Measurements from ENCODE around the gene RIC3.
A peak's percentile ranks its signal among the peaks of the same experiment; 100 is the strongest.

RIC3 gene

DNA sequence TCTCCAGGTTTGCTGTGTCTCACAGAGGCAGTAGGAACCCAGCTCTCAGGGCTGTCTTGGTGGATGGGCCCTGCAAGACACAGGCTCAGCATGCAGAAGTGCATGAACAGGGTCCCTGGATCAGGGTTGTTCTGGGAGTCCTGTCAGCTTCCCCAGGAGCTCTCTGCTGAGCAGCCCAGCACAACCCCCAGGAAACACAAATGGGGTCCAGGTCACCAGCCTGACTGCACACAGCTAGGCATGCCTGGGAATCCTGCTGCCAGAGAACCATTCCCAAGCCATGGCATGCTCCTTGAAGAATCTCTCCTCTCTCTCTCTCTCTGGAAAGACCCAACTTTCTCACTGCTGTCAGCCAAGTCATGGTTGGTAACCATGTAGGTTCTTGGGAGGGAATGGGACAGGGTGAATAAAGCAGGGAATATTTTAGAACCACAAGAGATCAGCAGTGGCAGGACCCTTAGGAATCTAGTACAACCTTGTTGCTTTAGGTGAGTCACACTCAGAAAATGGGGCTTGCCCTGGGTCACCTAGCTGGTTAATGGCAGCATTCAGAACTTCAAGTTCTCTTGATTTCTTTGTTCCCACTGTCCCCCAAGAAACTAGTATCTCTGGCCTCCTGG, 66.4 kb downstream of the RIC3 start:
- no peak for DNase-seq

DNA sequence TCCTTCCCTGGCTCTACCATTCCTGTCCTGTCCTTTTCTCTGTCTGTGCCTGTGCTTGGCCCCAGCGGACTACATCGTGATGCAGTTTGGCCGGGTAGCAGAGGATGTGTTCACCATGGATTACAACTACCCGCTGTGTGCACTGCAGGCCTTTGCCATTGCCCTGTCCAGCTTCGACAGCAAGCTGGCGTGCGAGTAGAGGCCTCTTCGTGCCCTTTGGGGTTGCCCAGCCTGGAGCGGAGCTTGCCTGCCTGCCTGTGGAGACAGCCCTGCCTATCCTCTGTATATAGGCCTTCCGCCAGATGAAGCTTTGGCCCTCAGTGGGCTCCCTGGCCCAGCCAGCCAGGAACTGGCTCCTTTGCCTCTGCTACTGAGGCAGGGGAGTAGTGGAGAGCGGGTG, 67.4 kb downstream of the RIC3 start:
- no peak for DNase-seq

DNA sequence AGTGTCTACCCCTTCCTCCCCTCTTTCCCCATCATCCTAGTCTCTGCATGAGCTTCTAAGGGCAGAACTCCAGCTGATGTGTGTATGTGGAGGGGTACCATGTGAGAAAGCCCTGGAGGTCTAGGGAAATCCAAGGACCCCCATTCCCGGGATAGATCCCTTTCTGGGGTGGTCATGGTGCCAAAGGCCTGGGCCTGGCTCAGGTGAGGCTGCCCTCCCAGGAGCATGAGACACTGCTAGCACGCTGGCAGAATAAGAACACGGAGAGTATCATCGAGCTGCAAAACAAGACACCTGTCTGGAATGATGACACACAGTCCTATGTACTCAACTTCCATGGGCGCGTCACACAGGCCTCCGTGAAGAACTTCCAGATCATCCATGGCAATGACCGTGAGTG, 68.2 kb downstream of the RIC3 start:
- DNase-seq = no peak

DNA sequence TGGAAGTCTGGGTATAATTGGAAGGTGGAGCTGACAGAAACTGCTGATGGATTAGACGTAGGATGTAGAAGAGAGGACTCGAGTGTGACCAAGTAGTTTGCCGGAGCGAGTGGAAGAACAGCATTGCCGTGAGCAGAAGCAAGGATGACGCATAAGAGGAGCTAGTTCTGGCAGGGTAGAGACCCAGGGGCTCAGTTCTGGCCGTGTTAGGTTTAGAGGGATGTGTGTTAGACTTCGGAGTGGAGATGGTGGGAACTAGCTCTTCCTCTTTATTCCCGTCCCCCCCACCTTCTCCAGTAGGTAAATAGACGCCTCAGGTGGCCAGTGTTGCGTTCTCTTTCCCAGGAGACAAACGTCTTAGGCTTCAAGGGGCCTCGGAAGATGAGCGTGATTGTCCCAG, 68.7 kb downstream of the RIC3 start:
- DNase-seq = no peak

DNA sequence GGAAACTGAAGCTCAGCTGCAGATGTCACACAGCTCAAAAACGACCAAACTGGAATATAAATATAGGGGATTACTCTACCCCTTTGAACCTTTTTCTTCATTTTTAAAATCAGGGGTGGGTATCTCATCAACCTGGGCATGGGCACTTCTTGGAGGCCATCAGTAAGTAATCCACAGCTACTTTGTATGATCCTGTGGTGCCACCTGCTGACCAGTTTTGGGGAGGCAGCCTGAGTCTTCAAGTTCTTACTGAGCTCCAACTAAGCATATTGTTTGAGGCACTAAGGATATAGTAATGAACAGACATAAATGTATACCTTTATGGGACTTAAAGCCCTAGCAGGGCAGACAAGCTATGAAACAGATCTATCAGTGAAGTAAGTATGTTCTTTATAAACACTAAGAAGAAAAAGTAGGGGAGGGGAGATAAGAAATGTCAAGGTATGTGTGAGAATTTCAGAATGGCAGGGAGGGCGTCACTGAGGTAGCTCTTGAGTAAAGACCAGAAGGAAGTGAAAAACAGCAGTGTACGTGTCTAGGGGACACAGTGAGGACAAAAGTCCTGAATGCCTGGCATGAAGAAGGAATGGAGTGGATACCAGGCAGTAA, 69.4 kb downstream of the RIC3 start:
- peak; percentile 62 to 70 for DNase-seq

DNA sequence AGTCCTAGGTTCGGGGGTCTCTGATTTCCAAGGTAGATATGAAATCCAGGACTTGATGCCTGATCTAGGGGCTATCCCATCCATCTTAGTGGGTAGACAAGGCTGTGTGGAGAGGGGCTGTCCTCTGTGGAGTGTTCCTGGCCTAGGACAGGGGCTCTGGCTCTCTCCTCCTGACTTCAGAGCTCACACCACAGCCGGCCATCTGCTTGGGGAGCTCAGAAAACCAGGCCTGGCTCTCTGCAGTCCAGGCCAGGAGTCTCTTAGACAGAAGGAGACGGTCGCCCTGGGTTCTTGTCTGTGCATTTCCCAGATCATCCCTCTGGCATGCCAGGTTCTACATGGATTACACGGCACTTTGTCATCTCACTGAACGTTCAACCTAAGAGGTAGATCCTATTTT, 69.9 kb downstream of the RIC3 start:
- no peak for DNase-seq

GRCh38 chr11:8098361-8098760, 70.5 kb downstream of the RIC3 start:
- DNase-seq = no peak

- DNase-seq = no peak
These were observed 70.9 kb downstream of the RIC3 start for GRCh38 chr11:8097926-8098325.

GRCh38 chr11:8097468-8097867, 71.4 kb downstream of the RIC3 start:
- no peak for DNase-seq

DNA sequence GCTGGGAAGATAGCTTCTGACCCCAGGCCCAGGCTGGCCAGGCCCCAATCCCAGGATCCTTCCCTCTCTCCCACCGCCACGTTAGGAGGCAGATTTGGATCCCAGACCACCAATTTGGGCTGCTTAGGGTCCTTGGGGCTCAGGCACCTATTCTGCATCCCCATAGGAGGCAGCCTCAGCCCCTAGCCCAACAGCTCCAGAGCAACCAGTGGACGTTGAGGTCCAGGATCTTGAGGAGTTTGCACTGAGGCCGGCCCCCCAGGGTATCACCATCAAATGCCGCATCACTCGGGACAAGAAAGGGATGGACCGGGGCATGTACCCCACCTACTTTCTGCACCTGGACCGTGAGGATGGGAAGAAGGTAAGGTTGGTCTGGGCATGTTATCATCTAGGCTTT, 71.8 kb downstream of the RIC3 start:
- no peak for DNase-seq

- DNase-seq = no peak
These were observed 72.2 kb downstream of the RIC3 start for GRCh38 chr11:8096575-8096974.

GRCh38 chr11:8095806-8096522, 72.9 kb downstream of the RIC3 start:
- no peak for DNase-seq

- no peak for DNase-seq
These were observed 73.5 kb downstream of the RIC3 start for GRCh38 chr11:8095371-8095770.

DNA sequence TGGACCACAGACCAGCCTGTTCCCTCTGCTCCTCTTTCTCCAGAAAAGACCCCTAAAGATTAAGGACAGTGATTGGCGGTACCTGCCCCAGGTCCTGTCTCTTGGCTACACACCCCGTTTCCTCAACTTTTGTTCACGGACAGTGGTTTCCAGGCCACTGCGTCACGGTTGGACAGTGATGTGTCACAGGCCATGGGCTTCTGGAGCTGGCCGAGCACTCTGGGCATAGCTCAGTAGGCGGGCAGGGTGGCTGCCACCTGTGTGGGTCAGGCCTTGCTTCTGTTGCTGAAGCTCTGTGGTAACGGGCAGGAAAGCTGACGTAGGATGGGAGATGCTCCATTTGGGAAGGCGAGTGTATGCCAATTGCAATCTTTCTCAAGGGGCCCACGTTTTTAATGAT, 74.2 kb downstream of the RIC3 start:
- no peak for DNase-seq

- no peak for DNase-seq
These were observed 74.8 kb downstream of the RIC3 start for GRCh38 chr11:8093931-8094575.

- DNase-seq = peak; percentile 15 to 33
These were observed 76.0 kb downstream of the RIC3 start for GRCh38 chr11:8092587-8093424.

GRCh38 chr11:8091721-8092120, 77.1 kb downstream of the RIC3 start:
- DNase-seq = no peak

- no peak for DNase-seq
These were observed 78.1 kb downstream of the RIC3 start for GRCh38 chr11:8090756-8091155.

DNA sequence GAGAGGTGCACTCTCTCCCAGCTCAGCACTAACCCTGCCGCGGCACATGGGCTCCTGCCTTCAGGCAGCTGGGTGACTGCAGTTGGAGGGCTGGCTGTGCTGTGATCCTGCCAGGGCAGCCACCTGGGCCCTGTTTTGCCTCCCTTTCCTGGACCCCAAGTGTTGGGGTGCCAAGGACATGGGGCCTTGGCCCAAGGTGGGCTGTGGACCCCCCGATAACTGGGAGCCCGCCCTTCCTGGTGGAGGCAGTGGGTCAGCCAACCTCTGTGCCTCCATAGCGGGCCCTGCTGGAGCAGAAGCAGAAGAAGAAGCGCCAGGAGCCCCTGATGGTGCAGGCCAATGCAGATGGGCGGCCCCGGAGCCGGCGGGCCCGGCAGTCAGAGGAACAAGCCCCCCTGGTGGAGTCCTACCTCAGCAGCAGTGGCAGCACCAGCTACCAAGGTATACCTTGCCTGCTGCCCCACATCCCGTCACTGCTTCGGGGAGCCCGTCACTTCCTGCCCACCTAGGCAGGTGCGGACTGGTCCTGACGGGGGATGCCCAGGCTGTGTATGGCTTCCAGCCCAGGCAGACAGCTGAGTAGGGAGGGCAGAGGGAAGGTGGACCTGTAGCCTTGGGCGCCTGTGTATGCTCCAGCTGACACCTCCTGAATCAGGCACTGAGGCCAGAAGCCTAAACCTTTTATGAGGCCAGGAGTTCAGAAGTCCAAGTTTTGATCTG, 78.9 kb downstream of the RIC3 start:
- DNase-seq = no peak

DNA sequence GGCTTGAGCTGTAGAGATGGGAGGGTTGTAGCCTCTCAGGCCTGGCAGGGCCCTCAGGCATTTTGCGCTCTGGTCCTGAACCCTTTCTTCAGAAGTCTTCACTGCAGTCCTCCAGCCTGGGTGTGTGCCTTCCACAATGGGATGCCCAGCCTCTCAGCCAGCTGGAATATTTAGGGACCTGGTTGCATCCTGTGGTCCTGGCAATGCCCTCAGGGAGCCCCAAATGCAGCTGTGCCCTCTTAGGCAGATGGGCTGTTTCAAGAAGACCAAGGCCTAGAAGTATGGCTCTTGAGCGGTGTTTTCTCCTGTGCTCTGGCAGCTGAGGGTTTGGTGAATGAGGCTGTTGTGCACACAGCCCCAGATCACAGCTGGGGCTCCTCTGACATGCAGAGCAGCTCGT, 81.1 kb downstream of the RIC3 start:
- no peak for DNase-seq

GRCh38 chr11:8087185-8087584, 81.6 kb downstream of the RIC3 start:
- no peak for DNase-seq

- DNase-seq = no peak
These were observed 82.3 kb downstream of the RIC3 start for GRCh38 chr11:8086571-8086970.

Measured in stimulated activated CD4-positive, alpha-beta T cell treated with anti-CD3 and anti-CD28 coated beads, Interleukin-4, amount 100 ng/mL, for 4 hours (primary cell).